Measurements from ENCODE around the gene TIA1.

Gene TIA1

DNA sequence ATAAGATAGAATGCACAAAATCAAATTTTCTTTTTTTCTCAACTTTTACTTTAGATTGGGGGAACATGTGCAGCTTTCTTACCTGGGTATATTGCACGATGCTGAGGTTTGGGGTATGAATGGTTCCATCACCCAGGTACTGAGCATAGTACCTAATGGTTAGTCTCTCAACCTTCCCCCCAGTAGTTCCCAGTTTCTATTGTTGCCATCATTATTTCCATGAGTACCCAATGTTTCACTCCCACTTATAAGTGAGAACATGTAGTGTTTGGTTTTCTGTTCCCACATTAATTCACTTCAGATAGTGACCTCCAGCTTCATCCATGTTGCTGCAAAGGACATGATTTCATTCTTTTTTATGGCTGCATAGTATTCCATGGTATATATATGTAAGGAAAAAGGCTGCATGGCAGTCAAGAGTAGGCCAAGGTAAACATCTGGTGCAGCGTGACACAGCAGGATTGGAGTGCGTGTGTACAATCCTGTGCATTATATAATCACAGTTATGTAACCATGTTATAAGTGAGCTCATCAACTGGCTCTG, 47.1 kb downstream of the TIA1 start:
- H3K9me2 ChIP-seq (ENCODE audit: low read depth, low read length) = no peaks in the 10 kb centered on the region
- no peaks in the 10 kb centered on the region for H4K20me1 ChIP-seq (ENCODE audit: insufficient read depth, low read length)
- no peak overlapping the region for H3K9ac ChIP-seq (ENCODE audit: low read length)
- H3K4me3 ChIP-seq (ENCODE audit: low read depth, low read length, poor library complexity, severe bottlenecking) = no peak overlapping the region
- no peaks in the 10 kb centered on the region for H3K27me3 ChIP-seq (ENCODE audit: insufficient read depth, low read length)
- H3K79me2 ChIP-seq (ENCODE audit: insufficient read depth, low read length) = no peaks in the 10 kb centered on the region
- TF ChIP-seq, protein P1, sequence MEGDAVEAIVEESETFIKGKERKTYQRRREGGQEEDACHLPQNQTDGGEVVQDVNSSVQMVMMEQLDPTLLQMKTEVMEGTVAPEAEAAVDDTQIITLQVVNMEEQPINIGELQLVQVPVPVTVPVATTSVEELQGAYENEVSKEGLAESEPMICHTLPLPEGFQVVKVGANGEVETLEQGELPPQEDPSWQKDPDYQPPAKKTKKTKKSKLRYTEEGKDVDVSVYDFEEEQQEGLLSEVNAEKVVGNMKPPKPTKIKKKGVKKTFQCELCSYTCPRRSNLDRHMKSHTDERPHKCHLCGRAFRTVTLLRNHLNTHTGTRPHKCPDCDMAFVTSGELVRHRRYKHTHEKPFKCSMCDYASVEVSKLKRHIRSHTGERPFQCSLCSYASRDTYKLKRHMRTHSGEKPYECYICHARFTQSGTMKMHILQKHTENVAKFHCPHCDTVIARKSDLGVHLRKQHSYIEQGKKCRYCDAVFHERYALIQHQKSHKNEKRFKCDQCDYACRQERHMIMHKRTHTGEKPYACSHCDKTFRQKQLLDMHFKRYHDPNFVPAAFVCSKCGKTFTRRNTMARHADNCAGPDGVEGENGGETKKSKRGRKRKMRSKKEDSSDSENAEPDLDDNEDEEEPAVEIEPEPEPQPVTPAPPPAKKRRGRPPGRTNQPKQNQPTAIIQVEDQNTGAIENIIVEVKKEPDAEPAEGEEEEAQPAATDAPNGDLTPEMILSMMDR (IDR thresholded peaks at IDR 0.05; ENCODE audit: low read length) = no peak
- TF ChIP-seq EZH2 (IDR thresholded peaks at IDR 0.05; ENCODE audit: borderline replicate concordance, low read length) = no peak
- no peak overlapping the region for H3K4me2 ChIP-seq (ENCODE audit: low read length)
- 0 out of 2 replicates have a peak, but pooled peaks cover 3% of the 10 kb centered on the region for H3K9me3 ChIP-seq (ENCODE audit: low read length)
- no peaks in the 10 kb centered on the region for H3K36me3 ChIP-seq (ENCODE audit: insufficient read depth, low read length)
- no peak overlapping the region for H2AFZ ChIP-seq (ENCODE audit: low read length)
- H3K27ac ChIP-seq (ENCODE audit: low read depth, low read length, poor library complexity, severe bottlenecking) = no peak overlapping the region
- no peaks in the 10 kb centered on the region for H3F3A ChIP-seq (ENCODE audit: insufficient read depth, low read length)
- H3K4me1 ChIP-seq (ENCODE audit: insufficient read depth, low read length, severe bottlenecking) = peaks cover 11% of the 10 kb centered on the region

DNA sequence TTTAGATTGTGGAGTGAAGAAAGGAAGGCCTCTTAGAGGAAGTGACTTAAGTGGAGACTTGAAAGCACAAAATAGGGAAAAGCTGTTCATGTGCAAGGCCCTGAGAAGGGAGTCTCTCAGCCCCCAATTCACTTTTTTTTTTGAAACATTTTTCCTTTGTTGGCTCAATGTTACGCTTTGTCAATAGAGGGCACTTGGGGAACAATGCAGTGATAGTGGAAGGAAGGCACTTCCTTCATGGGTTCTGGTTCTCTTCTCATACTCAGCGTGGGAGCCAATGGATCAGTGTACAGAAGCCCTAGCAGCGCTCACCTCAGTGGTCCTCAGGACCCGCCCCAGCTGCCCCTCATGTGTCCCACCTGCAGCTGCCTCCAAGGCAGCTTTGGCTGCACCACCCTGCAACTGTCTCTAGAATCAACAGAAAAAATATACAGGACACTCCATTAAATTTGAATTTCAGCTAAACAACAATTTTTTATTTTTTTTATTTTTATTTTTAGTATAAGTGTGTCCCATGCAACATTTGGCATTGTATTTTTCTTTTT, 49.0 kb downstream of the TIA1 start:
- no peaks in the 10 kb centered on the region for H3K9me2 ChIP-seq (ENCODE audit: low read depth, low read length)
- H3K9ac ChIP-seq (ENCODE audit: low read length) = no peak overlapping the region
- H2AFZ ChIP-seq (ENCODE audit: low read length) = no peak overlapping the region
- 0 out of 2 replicates have a peak, but pooled peaks cover 3% of the 10 kb centered on the region for H3K9me3 ChIP-seq (ENCODE audit: low read length)
- H3K27ac ChIP-seq (ENCODE audit: low read depth, low read length, poor library complexity, severe bottlenecking) = no peak overlapping the region
- H3K4me2 ChIP-seq (ENCODE audit: low read length) = no peak overlapping the region
- H3F3A ChIP-seq (ENCODE audit: insufficient read depth, low read length) = no peaks in the 10 kb centered on the region
- no peaks in the 10 kb centered on the region for H3K36me3 ChIP-seq (ENCODE audit: insufficient read depth, low read length)
- H3K79me2 ChIP-seq (ENCODE audit: insufficient read depth, low read length) = no peaks in the 10 kb centered on the region
- H4K20me1 ChIP-seq (ENCODE audit: insufficient read depth, low read length) = no peaks in the 10 kb centered on the region
- no peak overlapping the region for H3K4me3 ChIP-seq (ENCODE audit: low read depth, low read length, poor library complexity, severe bottlenecking)
- peaks cover 11% of the 10 kb centered on the region for H3K4me1 ChIP-seq (ENCODE audit: insufficient read depth, low read length, severe bottlenecking)
- no peaks in the 10 kb centered on the region for H3K27me3 ChIP-seq (ENCODE audit: insufficient read depth, low read length)
- TF ChIP-seq EZH2 (IDR thresholded peaks at IDR 0.05; ENCODE audit: borderline replicate concordance, low read length) = no peak
- TF ChIP-seq, protein P1 (IDR thresholded peaks at IDR 0.05; ENCODE audit: low read length) = no peak; the same call in 1 of the 2 replicates

DNA sequence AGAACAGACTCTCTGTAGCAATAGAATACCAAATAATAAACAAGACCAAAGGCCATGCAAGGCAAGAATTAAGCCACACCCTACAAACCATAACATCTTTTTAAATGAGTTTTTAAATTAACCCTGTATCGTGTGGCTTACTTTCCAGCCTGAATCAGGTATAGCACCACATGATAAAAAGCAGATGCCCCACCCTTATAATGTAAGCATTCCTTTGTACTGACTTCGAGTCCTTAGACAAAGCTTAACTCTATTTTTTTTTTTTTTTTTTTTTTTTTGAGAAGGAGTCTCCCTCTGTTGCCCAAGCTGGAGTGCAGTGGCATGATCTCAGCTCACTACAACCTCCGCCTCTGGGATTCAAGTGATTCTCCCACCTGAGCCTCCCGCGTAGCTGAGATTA, 55.9 kb downstream of the TIA1 start:
- Histone ChIP-seq H3K27ac (ENCODE audit: low read depth, low read length, poor library complexity, severe bottlenecking) (no peak overlapping the region), H2AFZ (ENCODE audit: low read length) (no peak overlapping the region), H3K4me3 (ENCODE audit: low read depth, low read length, poor library complexity, severe bottlenecking) (no peak overlapping the region), H3K79me2 (ENCODE audit: insufficient read depth, low read length) (peaks cover 5% of the 10 kb centered on the region), H3F3A (ENCODE audit: insufficient read depth, low read length) (no peaks in the 10 kb centered on the region), H3K4me1 (ENCODE audit: insufficient read depth, low read length, severe bottlenecking) (peaks cover 11% of the 10 kb centered on the region), H3K27me3 (ENCODE audit: insufficient read depth, low read length) (no peaks in the 10 kb centered on the region), H3K36me3 (ENCODE audit: insufficient read depth, low read length) (no peaks in the 10 kb centered on the region), H3K9ac (ENCODE audit: low read length) (no peak overlapping the region), H3K9me2 (ENCODE audit: low read depth, low read length) (no peaks in the 10 kb centered on the region), H3K9me3 (ENCODE audit: low read length) (0 out of 2 replicates have a peak, but pooled peaks cover 3% of the 10 kb centered on the region), H4K20me1 (ENCODE audit: insufficient read depth, low read length) (no peaks in the 10 kb centered on the region), H3K4me2 (ENCODE audit: low read length) (no peak overlapping the region)
- TF ChIP-seq, protein P1 (IDR thresholded peaks at IDR 0.05; ENCODE audit: low read length) = no peak
- TF ChIP-seq EZH2 (IDR thresholded peaks at IDR 0.05; ENCODE audit: borderline replicate concordance, low read length) = no peak

Measured in OCI-LY1 (cell line).